HG02885 (cell line): ENCODE results near the gene ARFGAP1.
"Not testable (repeated sequence)": the region's sequence is repeated elsewhere in the genome, so short reads cannot be mapped to it uniquely, and the experiment has no call there.

ENCODE experiments used
- ATAC-seq: cut with Tn5 transposase; IDR thresholded peaks from one replicate; pipeline ENCODE4 v1.9.1; 2021; ENCODE audit warnings: mild to moderate bottlenecking; ENCODE audit not compliant: unreplicated experiment, poor library complexity

The ARFGAP1 gene

DNA sequence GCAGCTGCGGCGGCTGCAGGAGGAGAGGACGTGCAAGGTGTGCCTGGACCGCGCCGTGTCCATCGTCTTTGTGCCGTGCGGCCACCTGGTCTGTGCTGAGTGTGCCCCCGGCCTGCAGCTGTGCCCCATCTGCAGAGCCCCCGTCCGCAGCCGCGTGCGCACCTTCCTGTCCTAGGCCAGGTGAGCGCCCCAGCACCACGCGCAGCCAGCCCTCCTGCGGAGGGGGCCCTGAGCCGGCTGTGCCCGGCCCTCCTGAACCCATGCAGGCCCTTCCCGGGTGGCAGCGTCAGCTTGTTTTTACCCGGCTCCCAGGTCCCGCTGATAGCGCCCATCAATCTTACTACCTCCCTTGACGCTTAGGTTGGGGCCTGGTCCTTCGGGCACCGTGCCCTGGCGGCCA is 33.2 kb upstream of the ARFGAP1 start:
- ATAC-seq, result no peak

GRCh38 chr20:63240004-63240403 is 32.6 kb upstream of the ARFGAP1 start:
- no peak for ATAC-seq

GRCh38 chr20:63241272-63241671 is 31.3 kb upstream of the ARFGAP1 start:
- no peak for ATAC-seq

- ATAC-seq, result no peak
These were observed 29.9 kb upstream of the ARFGAP1 start for GRCh38 chr20:63242736-63243135.

DNA sequence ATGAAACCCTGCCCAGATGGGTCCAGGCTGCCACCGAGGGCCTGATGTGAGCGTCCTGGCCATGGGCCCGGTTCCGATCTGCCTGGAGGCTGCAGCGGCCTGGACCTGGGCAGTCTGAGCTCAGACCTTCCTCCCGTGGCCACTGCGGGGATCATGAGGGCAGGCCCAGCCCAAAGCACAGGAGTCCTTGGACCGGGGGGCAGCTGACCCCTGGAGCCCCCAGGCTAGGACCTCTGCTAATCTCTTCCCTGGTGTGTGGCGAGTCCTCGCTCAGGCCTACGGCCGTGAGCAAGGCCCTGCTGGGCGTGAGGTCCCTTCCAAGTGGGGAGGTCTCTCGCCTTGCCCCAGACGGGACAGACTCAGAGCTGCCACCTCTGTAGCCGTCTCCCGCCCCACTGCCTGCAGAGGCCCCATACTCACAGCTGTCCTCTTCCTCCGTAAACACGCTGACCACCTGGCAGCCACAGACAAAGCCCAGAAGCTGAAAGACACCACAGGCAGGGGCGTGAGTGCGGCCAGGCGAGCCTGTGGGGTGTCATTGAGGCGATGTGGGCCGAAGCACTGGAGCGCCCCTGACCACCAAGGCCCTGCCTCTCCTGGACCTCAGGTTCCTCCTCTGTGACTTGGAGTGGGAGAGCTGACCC is 28.9 kb upstream of the ARFGAP1 start:
- ATAC-seq, result no peak

GRCh38 chr20:63244468-63244867 is 28.1 kb upstream of the ARFGAP1 start:
- no peak for ATAC-seq

GRCh38 chr20:63246490-63247288 is 25.9 kb upstream of the ARFGAP1 start:
- ATAC-seq, result no peak

DNA sequence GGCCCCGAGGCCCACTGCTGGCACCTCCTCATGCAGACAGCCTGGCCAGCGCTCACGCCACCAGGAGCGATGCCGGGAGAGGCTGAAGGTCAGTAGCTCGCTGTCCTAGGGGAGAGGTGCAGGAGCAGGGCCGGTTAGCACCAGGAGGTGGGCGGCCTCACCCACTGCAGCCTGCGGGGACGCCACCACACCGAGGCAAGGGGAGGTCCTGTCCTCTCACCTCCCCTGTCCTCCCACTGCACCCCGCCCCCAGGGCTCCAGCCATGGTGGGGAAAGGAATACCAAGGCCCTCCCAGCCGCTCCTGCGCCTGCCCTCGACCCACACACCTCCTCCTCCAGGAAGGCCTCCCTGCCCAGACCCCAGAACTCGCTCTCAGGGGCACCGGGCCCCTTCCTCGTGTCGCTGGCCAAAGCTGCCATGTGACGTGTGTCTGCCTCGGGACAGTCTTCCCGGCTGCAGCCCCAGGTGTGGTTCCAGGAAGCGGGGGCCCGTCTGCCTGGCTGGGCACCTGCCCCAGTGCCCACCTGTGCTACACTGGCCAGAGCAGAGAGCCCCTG is 24.9 kb upstream of the ARFGAP1 start:
- ATAC-seq, result no peak

GRCh38 chr20:63248835-63249591 is 23.6 kb upstream of the ARFGAP1 start:
- no peak for ATAC-seq

DNA sequence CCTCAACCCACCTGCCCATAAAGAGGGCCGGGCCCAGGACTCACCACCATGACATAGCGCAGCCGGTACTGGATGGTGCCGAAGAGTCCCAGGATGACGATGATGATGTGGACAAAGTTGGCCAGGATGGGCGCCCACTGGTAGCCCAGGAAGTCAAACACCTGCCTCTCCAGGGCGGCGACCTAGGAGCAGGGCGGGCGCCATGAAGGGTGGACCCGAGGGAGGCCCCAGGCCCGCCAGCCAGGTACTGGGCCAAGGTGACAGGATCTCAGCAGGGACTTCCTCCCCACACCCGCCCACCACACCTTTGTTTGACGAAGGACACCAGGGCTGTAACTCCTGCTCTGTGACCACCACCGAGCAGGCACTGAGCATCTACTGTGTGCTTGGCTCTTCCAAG is 22.7 kb upstream of the ARFGAP1 start:
- no peak for ATAC-seq

GRCh38 chr20:63251350-63251749 is 21.3 kb upstream of the ARFGAP1 start:
- ATAC-seq, result not testable (repeated sequence)

GRCh38 chr20:63252284-63252711 is 20.3 kb upstream of the ARFGAP1 start:
- ATAC-seq, result no peak

DNA sequence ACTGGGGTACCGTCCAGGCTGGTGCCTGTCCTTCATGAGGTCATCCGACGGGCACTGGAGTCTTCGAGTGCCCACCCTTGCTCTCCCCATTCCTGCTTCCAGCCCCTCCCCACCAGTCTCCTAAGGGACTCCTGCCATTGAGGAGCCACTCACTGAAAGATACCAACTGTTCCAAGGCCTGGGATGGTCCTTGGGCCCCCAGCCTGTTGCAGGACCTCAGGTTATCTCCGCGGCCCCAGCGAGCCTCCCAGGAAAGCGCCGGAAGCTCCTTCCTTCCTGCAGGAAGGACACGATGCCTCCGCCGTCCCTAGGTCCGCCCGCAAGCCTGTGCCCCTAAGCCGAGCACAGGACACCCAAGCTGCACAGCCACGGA is 19.6 kb upstream of the ARFGAP1 start:
- ATAC-seq, result no peak

GRCh38 chr20:63253438-63254231 is 19.0 kb upstream of the ARFGAP1 start:
- ATAC-seq, result no peak

DNA sequence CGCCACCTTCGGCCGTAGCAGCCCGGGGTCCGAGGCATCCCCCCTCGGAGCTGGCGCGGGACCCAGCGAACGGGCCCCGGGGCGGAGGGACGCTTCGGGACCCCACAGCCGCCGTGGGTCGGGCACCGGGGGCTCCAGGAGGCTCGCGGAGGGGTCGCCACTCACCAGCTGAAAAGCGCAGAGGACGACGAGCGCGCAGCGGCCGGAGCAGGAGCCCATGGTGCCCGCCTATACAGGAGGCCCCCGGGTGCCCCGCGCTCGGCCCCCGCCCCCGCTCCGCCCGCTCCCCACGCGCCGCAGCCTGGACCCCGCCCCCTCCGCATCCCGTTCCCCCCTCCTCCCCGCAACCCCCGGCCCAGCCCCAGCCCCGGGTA is 18.4 kb upstream of the ARFGAP1 start, which contains the start of gene NKAIN4:
NKAIN4 (minus strand) TSS at position 232 of the 374 bp plus-strand sequence; CDS start at position 219, 13 bp downstream.
- no peak for ATAC-seq

DNA sequence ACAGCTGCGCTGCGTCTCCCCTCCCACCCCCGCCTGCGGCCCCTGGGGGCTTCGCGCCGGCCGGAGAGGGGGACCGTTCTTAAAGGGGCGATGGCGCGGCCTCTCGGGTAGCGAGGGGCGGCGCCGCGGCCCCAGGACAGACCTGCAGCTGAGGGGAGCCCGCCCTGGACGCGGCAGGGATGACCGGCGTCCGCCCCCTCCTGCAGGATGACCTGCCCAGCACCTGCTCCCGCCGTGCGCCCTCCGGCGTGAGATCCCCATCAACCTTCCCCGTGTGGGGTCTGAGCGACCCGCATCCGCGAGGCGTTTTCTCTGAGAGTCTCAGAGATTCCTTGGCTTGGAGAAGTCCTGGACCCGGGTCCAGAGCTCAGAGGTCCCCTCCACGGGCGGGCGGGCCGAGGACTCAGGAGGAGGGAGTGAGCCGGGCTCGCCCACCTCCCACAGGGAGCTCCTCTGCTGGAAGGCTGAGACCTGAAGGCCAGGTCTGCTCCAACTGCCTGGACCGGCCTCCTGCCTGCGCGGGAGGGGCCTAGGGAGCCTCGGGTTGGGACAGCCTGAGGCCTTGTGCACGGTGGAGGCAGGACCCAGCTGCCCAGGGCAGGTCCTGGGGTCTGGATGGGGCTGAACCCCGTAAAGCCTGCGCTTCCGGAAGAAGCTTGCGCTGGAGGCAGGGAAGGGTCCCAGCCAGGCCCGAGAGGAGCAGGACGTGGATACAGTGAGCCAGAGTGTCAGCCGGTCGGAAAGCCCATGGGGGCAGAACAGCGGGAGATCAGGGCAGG is 17.8 kb upstream of the ARFGAP1 start:
- ATAC-seq, result no peak

DNA sequence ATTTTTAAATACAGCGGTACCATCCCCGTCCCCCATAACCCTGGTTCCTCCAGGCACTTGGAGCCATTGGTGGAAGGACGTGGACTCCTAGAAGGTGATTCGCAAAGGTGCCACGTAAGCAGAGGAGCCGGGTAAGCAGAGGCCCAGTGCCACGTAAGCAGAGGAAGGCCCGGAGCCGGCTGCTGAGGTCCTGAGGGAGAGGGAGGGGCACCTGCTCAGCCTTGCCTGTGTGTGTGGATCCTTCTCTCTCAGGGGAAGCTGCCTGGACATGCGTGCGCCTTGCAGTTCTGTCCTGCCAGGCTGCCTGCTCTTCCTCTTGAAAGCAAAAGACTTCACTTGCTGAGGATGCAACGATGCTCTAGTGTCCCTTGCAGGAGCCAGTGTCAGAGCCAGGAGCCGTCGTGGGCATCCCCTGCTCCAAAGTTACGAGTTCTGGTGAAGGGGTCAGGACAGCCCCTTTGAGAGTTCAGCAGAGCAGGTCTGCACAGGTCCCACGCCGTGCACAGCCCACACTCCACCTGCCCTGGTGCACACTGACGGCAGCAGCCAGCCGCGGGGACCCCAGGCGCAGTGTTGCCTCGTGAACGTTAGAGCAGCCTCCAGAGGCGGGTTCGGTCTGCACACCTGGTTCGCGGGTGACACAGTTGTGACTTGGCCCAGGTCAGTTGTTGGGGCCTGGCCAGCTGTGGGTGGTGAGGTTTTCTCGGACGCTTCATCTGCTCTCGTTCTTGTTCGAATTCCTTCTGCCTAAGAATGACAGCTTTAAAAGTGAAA is 16.5 kb upstream of the ARFGAP1 start:
- no peak for ATAC-seq

GRCh38 chr20:63256954-63257353 is 15.7 kb upstream of the ARFGAP1 start:
- no peak for ATAC-seq

- no peak for ATAC-seq
These were observed 15.0 kb upstream of the ARFGAP1 start for GRCh38 chr20:63257629-63258028.
